ENCODE data around the gene RAB27B.

RAB27B gene

DNA sequence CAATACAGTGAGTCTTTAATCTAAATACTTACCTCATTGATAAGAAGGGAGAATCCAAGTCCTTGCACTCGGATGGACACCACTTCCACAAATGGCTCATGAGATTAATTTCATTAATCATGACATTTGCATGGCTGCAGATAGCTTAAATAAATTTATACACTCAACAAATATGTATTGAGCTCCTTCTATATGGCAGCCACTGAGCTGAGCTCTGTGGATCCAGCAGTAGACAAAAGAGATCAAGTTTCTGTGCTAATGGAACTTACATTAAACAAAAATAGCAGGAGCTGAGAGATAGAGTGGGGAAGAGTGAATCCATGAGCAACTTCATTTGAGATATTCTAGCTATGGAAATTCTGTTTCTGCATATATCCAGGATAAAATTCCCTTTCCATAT lies 44.4 kb downstream of the RAB27B start:
- no peak for DNase-seq

DNA sequence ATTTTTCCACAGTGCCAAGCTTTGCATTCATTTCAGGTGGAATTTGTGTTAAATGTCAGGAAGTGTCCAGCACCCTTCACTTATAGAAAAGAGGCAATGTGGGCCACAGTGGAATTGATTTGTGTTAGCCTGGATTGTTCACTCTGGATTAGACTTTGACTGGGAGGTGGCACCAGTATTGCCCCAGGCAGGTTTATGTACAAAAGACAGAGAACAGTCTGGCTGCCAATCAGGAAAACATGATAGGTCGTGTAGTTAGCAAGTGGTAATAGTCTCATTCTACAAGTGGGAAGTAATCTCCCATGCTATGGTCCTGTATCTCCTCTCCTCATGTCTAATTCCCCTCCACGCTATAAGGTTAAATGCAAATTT lies 45.6 kb downstream of the RAB27B start:
- no peak for DNase-seq

DNA sequence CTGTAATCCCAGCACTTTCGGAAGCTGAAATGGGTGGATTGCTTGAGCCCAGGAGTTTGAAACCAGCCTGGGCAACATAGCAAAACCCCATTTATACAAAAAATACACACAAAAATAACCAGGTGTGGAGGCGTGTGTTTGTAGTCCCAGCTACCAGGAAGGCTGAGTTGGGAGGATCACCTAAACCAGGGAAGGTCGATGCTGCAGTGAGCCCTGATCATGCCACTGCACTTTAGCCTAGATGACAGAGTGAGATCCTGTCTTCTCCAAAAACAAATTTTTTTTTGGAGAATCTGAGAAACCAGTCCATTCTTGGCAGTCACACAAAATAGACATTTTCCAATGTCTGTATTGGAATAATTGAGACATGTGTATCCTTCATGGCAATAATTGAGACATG lies 46.8 kb downstream of the RAB27B start:
- no peak for DNase-seq

DNA sequence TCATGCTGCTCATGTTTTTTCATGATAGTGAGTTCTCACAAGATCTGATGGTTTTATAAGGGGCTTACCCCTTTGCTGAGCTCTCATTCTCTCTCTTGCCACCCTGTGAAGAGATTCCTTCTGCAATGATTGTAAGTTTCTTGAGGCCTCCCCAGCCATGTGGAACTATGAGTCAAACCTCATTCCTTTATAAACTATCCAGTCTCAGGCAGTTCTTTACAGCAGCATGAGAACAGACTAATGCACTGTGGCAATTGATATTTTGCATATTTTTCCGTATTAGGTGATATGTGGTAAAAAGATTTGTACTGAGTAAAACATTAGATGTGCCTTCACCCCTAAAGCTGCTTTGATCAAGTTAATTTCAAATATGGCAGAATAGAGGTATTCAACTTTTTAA lies 48.8 kb downstream of the RAB27B start:
- DNase-seq, result no peak

DNA sequence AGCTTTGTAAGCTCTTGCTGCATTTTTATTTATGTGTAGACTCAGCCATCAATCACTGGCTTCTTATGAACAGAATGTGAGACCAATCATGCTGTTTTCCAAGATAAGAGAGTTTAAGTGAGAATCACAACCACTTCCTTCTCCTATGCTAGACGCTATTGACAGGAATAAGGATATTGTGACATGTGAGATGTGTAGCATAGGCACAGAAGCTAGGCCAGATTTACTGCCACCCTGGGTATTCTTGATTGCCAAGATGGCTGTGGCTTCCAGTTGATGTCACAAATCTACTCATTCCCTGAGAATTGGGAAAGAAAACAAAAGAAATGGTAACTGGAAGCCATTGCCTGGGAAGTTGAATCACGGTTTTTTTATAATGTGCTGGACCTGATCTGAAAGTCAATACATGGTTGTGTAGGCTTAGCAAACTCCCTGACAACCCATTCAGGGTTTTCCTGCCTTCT lies 49.9 kb downstream of the RAB27B start:
- no peak for DNase-seq

DNA sequence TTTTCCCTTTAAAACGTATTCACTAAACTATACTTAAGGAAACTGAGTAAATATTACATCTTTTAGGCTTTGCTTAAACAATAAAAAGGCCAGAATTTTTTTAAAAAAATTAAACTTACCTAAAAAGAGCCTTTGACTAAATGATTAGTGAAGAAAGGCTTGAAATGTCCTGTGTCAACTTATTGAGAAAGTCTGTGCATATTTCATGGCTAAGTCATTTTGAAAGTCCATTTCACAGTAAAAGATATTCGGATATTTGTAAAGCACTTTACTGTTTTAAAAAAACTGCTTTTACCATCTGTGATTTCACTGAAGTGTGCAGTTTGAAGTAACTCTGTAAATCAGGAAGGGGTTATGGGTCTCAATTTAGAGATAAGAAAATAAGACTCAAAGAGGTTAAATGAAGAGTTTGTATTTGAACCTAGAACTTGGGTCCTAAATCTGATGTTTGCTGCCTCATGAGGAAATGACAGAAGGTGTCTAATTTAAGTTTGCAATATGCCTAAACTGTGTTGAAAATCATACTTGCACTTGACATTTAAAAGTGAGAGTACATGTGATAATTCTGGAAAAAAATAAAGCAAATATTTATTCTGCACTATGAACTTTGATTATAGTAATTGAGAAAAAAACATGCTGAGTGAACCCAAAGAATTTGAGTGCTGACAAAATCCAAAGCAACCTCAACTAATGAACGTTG lies 50.5 kb downstream of the RAB27B start:
- DNase-seq, result no peak

DNA sequence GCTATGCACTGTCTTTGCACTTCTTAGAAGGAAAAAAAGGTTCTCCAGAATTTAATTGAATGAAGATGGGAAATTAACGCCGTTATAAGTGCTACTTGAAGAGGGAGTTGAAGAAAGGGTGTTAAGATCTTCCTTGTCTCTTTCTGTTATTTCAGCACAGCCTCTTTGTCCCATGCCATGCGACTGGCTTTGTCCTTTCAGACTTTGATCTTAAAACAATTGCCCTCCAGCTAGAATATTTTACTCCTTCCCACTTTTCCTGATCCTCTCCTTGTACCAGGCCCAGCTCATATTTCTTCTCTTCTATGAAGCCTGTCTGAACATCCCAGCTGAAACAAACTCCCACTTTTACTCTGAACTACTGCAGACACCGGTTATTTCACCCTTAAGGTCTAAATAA lies 51.4 kb downstream of the RAB27B start:
- no peak for DNase-seq

DNA sequence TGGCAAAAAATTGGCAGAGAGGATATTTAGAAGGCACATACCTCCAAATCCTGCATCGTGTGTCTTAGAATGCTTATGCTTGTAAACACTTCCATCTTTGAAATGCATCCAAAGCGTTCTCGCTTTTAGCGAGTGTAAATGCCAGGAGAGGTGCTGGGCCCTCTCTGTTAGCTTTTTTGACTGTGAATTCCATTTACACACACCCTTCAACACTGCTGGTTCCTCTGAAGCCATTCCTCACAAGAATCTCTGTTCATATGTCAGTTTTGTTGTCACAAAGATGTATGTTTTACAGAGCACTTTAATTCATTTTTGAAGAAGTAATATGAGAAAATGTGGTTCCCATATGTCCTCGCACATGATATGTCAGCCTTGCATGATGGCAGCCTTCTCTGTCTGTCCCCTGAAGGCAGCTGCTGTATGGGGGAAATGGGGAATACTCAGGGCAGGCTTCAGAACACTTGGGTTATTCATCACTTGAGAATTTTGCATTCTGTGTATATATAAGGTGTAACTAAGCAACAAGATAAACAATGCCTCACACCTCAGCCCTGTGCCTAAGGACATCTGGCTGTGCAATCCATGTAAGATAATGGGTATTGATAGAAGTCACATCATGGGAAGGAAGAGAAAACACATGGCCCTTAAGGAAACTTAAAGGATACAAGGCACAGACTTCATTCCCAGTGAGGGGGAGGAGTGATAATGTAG lies 52.3 kb downstream of the RAB27B start:
- DNase-seq, result no peak

DNA sequence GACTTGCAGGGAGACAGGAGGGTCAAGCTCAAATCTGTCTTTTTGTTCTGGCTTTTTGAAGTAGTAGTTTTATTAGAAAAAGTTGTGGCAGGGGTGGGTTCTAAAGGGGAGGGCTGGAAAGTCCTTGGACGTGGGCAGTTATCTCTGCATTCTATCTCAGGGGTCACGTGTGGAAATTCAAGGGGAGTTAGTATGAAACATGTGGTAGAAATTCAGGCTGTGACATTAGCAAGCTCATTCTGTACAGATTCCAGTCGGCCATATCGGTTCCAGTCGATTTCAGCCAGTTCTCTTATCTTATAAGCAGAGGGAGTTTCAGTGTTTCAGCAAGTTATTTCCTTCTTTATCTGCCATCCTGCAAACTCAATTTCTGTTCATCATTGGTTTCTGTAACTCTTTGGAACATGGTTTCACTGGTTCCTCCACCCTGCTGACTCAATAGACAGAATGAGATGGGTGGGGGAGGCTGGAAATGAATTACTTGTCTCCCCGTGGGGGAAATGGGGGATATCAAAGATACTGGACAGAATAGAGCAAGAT lies 53.0 kb downstream of the RAB27B start:
- DNase-seq, result no peak

DNA sequence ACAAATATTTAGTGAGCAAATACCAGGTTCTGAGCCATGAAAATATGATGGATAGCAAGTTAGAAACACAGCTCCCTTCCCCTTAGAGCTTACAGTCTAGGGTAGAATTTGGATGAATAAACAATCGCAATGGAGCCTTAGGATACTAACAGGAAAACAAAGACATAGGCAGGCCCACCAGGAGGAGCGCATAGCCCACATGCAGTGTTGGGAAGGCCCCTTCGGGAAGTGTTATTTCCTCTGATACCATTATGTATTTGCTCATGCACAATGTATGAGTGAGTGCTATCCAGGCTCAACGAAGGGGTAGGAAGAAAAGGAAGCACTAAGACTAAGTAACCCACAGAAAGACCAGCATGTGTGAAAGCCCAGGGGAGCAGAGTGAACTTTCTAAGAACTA lies 54.0 kb downstream of the RAB27B start:
- DNase-seq, result no peak

DNA sequence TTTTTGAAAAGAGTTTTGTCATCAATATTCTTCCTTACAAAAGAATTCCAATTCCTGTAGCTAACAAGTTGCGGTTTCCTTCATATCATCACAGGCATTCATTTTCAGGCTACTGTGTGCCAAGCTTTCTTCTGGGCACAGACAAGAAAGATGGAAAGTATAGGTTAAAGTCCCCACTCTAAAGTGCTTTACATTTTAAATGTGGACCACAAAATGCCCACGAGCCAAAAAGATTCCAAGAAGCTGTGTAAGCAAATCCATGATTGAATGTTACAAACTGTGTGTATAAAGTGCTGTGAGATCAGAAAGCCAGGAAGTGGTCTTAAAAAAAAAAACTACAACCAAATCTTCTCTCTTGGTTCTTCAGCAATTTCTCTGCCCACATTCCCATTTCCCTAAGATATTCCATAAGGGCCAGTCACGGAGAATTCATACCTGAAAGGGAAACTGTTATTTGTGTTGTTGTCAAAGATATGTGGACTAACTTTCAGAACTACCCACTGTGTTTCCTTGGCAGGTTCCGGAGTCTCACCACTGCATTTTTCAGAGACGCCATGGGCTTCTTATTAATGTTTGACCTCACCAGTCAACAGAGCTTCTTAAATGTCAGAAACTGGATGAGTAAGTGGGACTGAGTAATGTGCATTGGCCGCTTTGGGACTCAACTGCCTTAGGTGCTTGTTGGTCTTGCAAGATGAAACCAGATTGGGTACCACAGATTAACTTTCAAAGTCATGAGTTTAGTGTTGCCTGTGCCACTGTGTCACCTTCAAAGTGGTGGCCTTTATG lies 55.7 kb downstream of the RAB27B start:
- peak; percentile 47 for DNase-seq

DNA sequence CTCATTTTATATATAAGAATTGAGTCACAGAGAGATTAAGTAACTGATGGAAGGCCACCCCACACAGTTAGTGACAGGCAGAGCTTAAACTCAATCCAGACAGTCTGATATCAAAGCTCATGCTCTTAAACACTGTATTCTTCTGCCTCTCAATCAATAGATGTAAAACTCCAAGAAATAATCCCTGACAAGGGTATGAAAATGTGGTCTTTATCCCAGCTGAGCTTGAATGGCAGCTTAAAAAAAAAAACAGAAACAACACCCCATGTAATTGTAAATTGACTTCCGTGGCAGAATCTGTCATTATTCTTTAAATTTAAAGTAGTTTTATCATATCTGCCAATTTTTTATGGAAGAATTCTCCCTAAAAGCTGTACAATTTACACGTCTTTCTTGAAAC lies 60.1 kb downstream of the RAB27B start:
- no peak for DNase-seq

DNA sequence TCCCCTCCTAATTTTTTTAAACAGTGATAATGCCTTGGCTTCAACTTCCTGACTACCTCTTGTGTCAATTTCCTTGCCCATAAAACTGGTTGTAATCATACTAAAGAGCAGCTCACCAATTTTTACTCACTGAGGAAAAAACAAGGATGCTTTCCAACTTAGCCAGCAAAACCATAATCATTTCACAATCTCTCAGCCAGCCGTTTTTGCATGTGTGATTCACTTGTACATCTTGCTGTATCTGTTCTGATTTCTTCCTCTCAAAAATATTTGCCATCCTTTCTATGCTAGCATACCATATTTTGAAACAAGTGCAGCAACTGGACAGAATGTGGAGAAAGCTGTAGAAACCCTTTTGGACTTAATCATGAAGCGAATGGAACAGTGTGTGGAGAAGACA lies 60.7 kb downstream of the RAB27B start:
- DNase-seq, result no peak

DNA sequence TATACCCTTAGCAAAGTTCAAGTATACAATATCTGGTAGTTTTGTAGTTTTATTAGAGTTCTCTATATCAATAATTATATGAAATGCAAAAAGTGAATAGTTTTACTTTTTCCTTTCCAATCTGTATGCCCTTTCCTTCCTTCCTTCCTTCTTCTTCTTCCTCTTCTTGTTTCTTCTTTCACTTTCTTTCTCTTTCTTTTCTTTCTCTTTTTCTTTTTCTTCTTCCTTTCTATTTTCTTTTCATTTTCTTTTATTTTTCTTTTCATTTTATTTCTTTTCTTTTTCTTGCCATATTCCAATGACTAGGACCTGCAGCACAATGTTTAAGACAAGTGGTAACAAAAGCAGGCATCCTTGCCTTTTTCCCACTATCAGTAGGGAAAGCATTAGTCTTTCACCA lies 71.2 kb downstream of the RAB27B start:
- DNase-seq, result no peak

DNA sequence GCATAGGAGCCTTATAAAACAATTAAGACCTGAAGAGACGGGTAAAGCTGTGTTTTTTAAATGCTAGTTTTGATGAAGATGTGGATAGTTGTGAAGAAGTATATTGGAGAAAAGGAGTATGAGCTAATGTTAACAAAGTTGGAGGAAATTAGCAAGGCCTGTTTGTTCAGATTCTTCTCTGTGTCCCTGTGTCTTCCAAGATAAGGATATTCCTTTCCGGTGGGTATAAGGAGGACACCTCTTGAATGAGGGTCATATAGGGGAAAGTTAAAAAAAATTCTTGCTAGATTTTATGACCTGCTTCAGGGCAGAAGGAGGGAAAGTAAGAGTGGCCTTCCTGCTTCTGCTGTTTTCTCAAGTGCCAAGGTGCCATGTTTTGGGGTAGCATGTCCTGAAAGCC lies 72.0 kb downstream of the RAB27B start:
- DNase-seq, result no peak

DNA sequence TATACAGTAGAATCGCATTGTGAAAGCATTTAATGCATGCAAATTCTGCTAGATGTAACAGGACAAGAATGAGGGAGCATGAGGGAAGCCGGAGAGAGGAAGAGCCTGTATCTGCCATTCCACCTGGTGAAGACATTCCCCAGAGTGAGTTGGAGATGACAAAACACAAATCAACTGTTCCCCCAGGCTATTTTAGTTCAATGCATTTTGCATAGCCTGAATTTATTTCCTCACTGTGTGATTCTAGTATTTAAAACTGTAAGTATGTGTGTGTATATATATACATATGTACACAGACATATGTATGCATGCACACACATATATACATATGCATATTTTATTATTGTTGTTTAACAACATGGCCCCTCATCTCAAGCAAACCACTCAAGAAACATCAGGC lies 76.3 kb downstream of the RAB27B start:
- DNase-seq, result no peak

DNA sequence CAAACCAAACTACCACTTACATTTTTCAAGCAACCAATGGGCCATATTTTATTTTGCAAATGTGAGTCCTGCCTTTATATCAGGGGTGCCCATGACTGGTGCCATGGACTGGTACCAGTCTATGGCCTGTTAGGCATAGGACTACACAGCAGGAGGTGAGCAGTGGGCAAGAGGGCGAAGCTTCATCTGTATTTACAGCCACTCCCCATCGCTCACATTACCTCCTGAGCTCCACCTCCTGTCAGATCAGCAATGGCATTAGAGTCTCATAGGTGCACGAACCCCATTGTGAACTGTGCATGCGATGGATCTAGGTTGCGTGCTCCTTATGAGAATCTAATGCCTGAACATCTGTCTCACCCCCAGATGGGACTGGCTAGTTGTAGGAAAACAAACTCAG lies 77.4 kb downstream of the RAB27B start:
- no peak for DNase-seq

DNA sequence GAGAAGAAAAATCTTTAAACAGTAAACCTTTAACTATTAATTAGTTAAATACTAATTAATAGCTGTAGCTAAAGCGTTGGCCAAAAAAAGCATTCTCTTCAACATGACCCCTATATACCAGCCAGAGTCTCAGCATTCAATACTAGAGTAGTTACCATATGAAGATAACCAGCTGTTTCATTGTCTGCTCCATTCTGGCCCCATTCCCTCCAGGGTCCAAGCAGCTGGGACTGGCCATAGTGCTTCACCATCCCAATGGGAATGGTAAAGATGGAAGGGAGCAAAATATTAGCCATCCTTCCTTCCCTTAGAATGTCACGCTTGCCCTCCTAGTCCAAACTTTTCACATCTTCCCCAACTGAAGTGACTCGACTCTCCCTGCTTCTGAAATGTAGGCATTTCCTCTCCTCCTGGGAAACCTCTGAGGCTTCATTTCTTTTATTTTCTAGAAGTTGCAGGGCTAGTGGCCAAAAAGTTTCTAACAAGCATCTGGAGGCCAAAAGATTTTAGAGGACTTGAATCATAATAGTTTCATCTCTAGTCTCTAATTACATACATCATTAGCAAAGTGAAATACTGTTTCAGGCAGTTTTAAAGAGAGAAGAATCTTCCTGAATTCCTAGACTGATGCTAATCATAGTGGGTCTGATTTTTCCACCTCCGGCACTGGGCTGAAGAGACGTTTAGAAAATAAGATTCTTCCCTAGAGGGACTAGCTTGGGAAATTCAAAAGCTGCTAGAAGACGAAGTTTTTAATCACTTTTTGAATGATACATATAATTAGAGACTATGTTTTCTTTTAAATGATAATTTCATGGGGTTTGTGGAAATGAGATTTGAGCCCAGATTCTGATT lies 78.3 kb downstream of the RAB27B start:
- no peak for DNase-seq

DNA sequence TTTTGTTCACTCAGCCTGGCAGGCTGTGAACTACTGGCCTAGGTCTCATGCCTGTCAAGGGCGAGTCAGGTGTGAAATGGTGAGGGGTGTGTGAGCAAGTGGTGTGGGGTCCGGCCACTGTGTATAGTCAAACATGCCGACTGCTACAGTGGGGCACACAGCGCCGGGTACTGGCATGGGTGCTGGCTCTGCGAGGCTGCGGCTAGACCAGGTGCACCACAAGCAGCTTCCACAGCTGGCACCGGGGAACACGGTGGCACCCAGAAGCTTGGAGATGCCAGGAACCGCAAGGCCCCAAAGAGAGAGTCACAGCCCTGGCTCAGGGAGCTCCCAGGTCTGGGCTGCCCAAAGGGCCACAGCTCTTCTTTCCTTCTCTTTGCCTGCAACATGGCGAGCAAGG lies 81.3 kb downstream of the RAB27B start:
- no peak for DNase-seq

DNA sequence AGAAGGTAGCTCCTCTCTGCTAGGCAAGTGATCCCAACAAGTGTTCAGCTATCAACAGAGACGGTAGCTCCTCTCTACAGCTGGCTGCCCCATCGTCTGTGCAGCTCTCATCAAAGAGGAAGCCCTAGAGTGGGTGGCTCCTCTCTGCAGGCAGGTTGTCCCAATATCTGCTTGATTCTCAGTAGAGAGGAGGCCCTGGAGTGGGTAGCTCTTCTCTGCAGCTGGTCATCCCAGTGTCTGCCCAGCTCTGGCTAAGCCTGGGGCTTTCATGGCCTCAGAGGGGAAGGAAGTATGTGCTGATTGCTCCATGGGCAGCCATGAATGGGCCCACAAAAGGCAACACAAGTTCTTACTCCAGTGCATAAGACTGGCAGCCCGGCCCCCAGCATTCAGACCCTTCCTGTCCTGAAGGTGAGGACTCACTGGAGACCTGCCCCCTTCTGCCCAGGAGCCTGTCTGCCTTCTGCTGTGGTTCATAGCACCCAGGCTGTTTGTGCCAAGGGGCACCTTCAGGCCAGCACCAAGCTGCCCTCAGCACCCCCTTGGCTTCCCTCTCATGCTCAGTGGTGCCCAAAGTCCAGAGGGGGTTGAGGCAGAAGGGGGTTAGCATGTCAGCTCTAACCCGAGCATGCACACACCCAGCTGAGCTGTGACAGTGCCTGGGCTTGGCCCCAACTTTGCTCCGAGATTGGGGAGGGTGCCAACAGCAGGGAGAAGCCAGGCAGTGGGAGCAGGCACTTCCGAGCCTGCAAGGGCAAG lies 82.1 kb downstream of the RAB27B start:
- no peak for DNase-seq

DNA sequence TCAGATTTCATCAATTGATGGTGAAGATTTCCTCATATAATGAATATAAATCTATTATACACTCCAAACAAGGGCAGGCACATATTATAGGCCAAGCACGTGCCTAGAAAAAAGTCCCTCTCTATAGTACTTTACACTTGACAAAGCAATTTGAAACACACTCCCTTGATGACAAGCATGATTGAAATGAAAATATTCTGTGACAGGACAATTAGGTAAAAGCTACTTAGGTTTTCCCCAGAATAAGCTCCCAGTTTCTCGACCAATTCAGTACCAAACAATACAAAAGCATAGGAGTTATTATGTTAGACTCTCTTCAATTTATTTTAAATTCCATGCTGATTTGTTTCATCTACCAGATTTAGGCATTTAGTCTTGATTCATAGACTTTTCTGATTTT lies 83.3 kb downstream of the RAB27B start:
- no peak for DNase-seq

DNA sequence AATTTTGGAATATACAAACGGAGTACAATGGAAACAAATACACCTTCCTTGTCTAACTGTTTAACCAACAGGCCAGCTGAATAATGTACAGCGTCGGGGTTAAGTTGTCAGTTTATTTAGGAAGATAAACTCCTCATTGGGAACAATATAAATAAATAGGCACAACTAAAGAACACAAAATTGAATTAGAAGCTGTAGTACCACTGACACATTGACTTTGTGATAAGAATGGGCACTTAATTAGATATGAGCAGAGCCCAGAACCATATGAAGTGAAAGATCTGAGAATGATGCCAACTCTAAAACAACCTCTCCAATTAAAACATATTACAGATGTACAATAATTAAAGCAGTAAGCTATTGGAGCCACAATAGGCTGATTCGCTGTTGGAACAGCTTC lies 86.5 kb downstream of the RAB27B start:
- DNase-seq, result no peak

Data from femur (tissue), 1 donor.